K562 (cell line): ENCODE measurements around the gene ZNF609. TPM values are rescaled to one million over a fixed set of nuclear protein-coding genes. Genes with fewer than 3 reads are reported as not detected.

Experiments used
- ARID1B ChIP-seq: fragments of 450-650 bp; IDR thresholded peaks from 2 replicates; pipeline ENCODE4 v1.6.1; 2016; ENCODE audit warnings: antibody characterized with exemption, mild to moderate bottlenecking, inconsistent platforms
- BRD4 ChIP-seq: fragments of 200-600 bp; sonication (generic); IDR thresholded peaks from 2 replicates; pipeline ENCODE4 v1.6.1; 2017; ENCODE audit warnings: inconsistent platforms
- C11orf30 ChIP-seq: fragments of 450-650 bp; IDR thresholded peaks from 2 replicates; pipeline ENCODE4 v1.6.1; 2016; ENCODE audit warnings: low read depth, mild to moderate bottlenecking
- CCAR2 ChIP-seq: fragments of 200-400 bp; formaldehyde crosslinking; IDR thresholded peaks from 2 replicates; pipeline ENCODE4 v1.6.1; 2017; ENCODE audit warnings: mild to moderate bottlenecking, low read depth, low read length
- CEBPG ChIP-seq, 3 experiments: fragments of 200-800 bp in 1 of 3; sonication (Bioruptor generic) in 1 of 3; sonication (generic) in 1 of 3; formaldehyde crosslinking in 1 of 3; IDR thresholded peaks in 2 of 3; conservative IDR thresholded peaks in 1 of 3; 2 replicates each; pipeline versions ENCODE4 v1.6.1 to v1.8.0; 2016 to 2022; ENCODE audit warnings: missing compliant biosample characterization in 2 of 3, missing genetic modification characterization in 2 of 3, mild to moderate bottlenecking in 1 of 3, missing genetic modification reagents in 1 of 3
- CHCHD3 ChIP-seq: fragments of 250-450 bp; sonication (Bioruptor Pico); IDR thresholded peaks from 2 replicates; pipeline ENCODE4 v2.1.2; 2022; ENCODE audit warnings: mild to moderate bottlenecking
- CHD1 ChIP-seq: fragments of 200-600 bp; sonication (generic); IDR thresholded peaks from one replicate; pipeline ENCODE4 v1.6.1; 2012; ENCODE audit warnings: mild to moderate bottlenecking, moderate library complexity, low read length, inconsistent platforms
- DLX4 ChIP-seq: fragments of 250-450 bp; sonication (Bioruptor Pico); IDR thresholded peaks from 2 replicates; pipeline ENCODE4 v1.6.1; 2021; ENCODE audit warnings: mild to moderate bottlenecking
- ESRRA ChIP-seq: fragments of 450-650 bp; IDR thresholded peaks from 2 replicates; pipeline ENCODE4 v1.6.1; 2014; ENCODE audit warnings: low read depth, mild to moderate bottlenecking, moderate library complexity, borderline replicate concordance
- FIP1L1 ChIP-seq: fragments of 200-400 bp; formaldehyde crosslinking; IDR thresholded peaks from 2 replicates; pipeline ENCODE4 v1.6.1; 2018; ENCODE audit warnings: mild to moderate bottlenecking, low read depth, low read length; ENCODE audit not compliant: poor library complexity, severe bottlenecking
- ID3 ChIP-seq, 2 experiments: fragments of 250-450 bp in 1 of 2; fragments of 450-650 bp in 1 of 2; sonication (Bioruptor Pico) in 1 of 2; IDR thresholded peaks; 2 replicates each; pipeline versions ENCODE4 v1.6.1 to v1.8.0; 2016 to 2021; ENCODE audit warnings: mild to moderate bottlenecking in 2 of 2, moderate library complexity in 2 of 2, missing compliant biosample characterization in 1 of 2, missing genetic modification characterization in 1 of 2
- KHSRP ChIP-seq: fragments of 450-650 bp; IDR thresholded peaks from 2 replicates; pipeline ENCODE4 v1.6.1; 2017
- NCOA2 ChIP-seq, 2 experiments: fragments of 450-650 bp; IDR thresholded peaks; 2 replicates each; pipeline ENCODE4 v1.6.1; 2018; ENCODE audit warnings: mild to moderate bottlenecking in 2 of 2, moderate library complexity in 1 of 2; ENCODE audit not compliant: partially characterized antibody in 2 of 2
- PHF21A ChIP-seq: fragments of 450-650 bp; IDR thresholded peaks from 2 replicates; pipeline ENCODE4 v1.6.1; 2017; ENCODE audit warnings: low read depth, borderline replicate concordance
- ZFP36 ChIP-seq: fragments of 150-350 bp; IDR thresholded peaks from 2 replicates; pipeline ENCODE4 v1.6.1; 2018; ENCODE audit warnings: low read length, low read depth; ENCODE audit not compliant: partially characterized antibody
- ZKSCAN8 ChIP-seq: fragments of 200-800 bp; sonication (Bioruptor generic); IDR thresholded peaks from 2 replicates; pipeline ENCODE4 v1.6.1; 2016; ENCODE audit warnings: missing genetic modification characterization, missing compliant biosample characterization
- ZNF830 ChIP-seq: fragments of 250-450 bp; sonication (Bioruptor Pico); IDR thresholded peaks from 2 replicates; pipeline ENCODE4 v1.5.0; 2021; ENCODE audit warnings: mild to moderate bottlenecking
- ZSCAN29 ChIP-seq: fragments of 450-650 bp; IDR thresholded peaks from 2 replicates; pipeline ENCODE4 v1.6.1; 2017
- polyA plus RNA-seq, 8 experiments: library from polyadenylated mRNA; depleted of rRNA in 4 of 8; stranded (reverse) in 5 of 8; unstranded in 3 of 8; fragments of >200 nt; fragmentation: Nextera tagmentation in 2 of 8; fragmentation: Illumina TruSeq in 1 of 8; extraction: Ambion mirVana in 2 of 8; extraction: Trizol in 1 of 8; gene quantifications; 2 replicates each; pipeline versions ENCODE4 v1.2.1 to v1.2.3, GENCODE V29; 2011 to 2014; ENCODE audit warnings: inconsistent platforms in 1 of 8, missing spikeins in 1 of 8
- total RNA-seq, 7 experiments: library from RNA; depleted of rRNA in 6 of 7; stranded (reverse); fragments of >200 nt in 6 of 7; fragmentation: Illumina TruSeq in 2 of 7; extraction: Trizol in 2 of 7; gene quantifications; 2 replicates each; pipeline versions ENCODE4 v1.2.1 to v1.2.3, GENCODE V29; 2011 to 2021; ENCODE audit warnings: low replicate concordance in 1 of 7
- TF ChIP-seq, protein P1 (sequence below): fragments of 450-650 bp; IDR thresholded peaks from 2 replicates; pipeline ENCODE4 v1.6.1; 2016; ENCODE audit warnings: low read depth
- TF ChIP-seq, protein P2 (sequence below): fragments of 250-450 bp; sonication (Bioruptor Pico); IDR thresholded peaks from 2 replicates; pipeline ENCODE4 v1.8.0; 2022; ENCODE audit warnings: moderate library complexity, mild to moderate bottlenecking, inconsistent platforms

Gene ZNF609
- total and polyA plus RNA-seq, 9 of the 15 experiments (the other 6 are each of a cell fraction or from before 2014, with no cell fraction given): 3.0 to 38.7 (median 17.8) TPM

DNA sequence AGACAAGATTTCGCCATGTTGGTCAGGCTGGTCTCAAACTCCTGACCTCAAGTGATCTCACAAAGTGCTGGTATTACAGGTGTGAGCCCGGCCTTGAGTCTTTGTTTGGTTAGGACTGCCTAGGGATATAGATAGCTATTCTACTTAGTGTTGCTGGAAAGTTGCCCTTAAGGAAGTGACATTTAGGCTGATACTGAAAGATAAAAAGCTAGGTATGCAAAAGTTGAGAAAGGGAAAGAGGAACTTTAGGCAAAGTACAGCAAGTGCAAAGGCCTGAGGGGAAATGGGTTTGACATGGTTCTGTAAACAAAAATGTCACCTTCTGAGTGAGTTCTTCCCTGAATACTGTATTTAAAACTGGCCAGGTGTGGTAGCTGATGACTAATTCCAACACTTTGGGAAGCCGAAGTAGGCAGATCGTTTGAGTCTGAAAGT is 111.5 kb downstream of the ZNF609 start (continued):
- TF ChIP-seq, protein P1, sequence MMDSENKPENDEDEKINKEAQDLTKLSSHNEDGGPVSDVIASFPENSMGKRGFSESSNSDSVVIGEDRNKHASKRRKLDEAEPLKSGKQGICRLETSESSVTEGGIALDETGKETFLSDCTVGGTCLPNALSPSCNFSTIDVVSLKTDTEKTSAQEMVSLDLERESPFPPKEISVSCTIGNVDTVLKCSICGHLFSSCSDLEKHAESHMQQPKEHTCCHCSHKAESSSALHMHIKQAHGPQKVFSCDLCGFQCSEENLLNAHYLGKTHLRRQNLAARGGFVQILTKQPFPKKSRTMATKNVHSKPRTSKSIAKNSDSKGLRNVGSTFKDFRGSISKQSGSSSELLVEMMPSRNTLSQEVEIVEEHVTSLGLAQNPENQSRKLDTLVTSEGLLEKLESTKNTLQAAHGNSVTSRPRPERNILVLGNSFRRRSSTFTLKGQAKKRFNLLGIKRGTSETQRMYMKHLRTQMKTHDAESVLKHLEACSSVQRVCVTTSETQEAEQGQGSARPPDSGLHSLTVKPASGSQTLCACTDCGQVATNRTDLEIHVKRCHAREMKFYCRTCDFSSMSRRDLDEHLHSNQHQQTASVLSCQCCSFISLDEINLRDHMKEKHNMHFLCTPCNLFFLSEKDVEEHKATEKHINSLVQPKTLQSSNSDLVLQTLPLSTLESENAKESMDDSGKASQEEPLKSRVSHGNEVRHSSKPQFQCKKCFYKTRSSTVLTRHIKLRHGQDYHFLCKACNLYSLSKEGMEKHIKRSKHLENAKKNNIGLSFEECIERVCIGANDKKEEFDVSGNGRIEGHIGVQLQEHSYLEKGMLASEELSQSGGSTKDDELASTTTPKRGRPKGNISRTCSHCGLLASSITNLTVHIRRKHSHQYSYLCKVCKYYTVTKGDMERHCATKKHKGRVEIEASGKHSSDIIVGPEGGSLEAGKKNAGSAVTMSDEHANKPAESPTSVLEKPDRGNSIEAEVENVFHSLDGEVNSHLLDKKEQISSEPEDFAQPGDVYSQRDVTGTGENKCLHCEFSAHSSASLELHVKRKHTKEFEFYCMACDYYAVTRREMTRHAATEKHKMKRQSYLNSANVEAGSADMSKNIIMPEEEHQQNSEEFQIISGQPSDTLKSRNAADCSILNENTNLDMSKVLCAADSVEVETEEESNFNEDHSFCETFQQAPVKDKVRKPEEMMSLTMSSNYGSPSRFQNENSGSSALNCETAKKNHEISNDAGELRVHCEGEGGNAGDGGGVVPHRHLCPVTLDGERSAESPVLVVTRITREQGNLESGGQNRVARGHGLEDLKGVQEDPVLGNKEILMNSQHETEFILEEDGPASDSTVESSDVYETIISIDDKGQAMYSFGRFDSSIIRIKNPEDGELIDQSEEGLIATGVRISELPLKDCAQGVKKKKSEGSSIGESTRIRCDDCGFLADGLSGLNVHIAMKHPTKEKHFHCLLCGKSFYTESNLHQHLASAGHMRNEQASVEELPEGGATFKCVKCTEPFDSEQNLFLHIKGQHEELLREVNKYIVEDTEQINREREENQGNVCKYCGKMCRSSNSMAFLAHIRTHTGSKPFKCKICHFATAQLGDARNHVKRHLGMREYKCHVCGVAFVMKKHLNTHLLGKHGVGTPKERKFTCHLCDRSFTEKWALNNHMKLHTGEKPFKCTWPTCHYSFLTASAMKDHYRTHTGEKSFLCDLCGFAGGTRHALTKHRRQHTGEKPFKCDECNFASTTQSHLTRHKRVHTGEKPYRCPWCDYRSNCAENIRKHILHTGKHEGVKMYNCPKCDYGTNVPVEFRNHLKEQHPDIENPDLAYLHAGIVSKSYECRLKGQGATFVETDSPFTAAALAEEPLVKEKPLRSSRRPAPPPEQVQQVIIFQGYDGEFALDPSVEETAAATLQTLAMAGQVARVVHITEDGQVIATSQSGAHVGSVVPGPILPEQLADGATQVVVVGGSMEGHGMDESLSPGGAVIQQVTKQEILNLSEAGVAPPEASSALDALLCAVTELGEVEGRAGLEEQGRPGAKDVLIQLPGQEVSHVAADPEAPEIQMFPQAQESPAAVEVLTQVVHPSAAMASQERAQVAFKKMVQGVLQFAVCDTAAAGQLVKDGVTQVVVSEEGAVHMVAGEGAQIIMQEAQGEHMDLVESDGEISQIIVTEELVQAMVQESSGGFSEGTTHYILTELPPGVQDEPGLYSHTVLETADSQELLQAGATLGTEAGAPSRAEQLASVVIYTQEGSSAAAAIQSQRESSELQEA: no peak
- no peak for TF ChIP-seq PHF21A
- TF ChIP-seq NCOA2 (IDR thresholded peaks at IDR 0.05; ENCODE audit: partially characterized antibody in 2 of 2): no peak
- TF ChIP-seq CHD1: no peak
- TF ChIP-seq, protein P2, sequence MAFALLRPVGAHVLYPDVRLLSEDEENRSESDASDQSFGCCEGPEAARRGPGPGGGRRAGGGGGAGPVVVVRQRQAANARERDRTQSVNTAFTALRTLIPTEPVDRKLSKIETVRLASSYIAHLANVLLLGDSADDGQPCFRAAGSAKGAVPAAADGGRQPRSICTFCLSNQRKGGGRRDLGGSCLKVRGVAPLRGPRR: no peak
- no peak for TF ChIP-seq CHCHD3 (CRISPR knock-in tag)
- TF ChIP-seq ARID1B: peak; percentile 76
- TF ChIP-seq C11orf30: peak; percentile 39; the same call in 1 of the 2 replicates
- no peak for TF ChIP-seq ID3 (CRISPR knock-in tag; IDR thresholded peaks at IDR 0.05)
- peak; percentile 72 for TF ChIP-seq ID3 (tag; IDR thresholded peaks at IDR 0.05)
- TF ChIP-seq FIP1L1: no peak
- no peak for TF ChIP-seq CEBPG (CRISPR knock-in tag; IDR thresholded peaks at IDR 0.05)
- no peak for TF ChIP-seq CEBPG (tag; conservative IDR thresholded peaks at IDR 0.05 in 1 of 2, IDR thresholded peaks at IDR 0.05 in 1 of 2)
- no peak for TF ChIP-seq ZNF830
- no peak for TF ChIP-seq ZSCAN29
- TF ChIP-seq KHSRP: no peak
- TF ChIP-seq DLX4: no peak
- no peak for TF ChIP-seq ZFP36
- TF ChIP-seq ZKSCAN8 (CRISPR knock-in tag): no peak
- TF ChIP-seq BRD4: no peak
- TF ChIP-seq CCAR2: no peak
- no peak for TF ChIP-seq ESRRA
